ENCODE measurements around the gene DTX1. TPM values are rescaled to one million over a fixed set of nuclear protein-coding genes. Genes with fewer than 3 reads are reported as not detected.

DTX1 gene
- total and polyA plus RNA-seq, 2 of the 8 experiments (the other 6 are each of a cell fraction or from before 2014, with no cell fraction given), result 4.7 to 6.9 TPM

DNA sequence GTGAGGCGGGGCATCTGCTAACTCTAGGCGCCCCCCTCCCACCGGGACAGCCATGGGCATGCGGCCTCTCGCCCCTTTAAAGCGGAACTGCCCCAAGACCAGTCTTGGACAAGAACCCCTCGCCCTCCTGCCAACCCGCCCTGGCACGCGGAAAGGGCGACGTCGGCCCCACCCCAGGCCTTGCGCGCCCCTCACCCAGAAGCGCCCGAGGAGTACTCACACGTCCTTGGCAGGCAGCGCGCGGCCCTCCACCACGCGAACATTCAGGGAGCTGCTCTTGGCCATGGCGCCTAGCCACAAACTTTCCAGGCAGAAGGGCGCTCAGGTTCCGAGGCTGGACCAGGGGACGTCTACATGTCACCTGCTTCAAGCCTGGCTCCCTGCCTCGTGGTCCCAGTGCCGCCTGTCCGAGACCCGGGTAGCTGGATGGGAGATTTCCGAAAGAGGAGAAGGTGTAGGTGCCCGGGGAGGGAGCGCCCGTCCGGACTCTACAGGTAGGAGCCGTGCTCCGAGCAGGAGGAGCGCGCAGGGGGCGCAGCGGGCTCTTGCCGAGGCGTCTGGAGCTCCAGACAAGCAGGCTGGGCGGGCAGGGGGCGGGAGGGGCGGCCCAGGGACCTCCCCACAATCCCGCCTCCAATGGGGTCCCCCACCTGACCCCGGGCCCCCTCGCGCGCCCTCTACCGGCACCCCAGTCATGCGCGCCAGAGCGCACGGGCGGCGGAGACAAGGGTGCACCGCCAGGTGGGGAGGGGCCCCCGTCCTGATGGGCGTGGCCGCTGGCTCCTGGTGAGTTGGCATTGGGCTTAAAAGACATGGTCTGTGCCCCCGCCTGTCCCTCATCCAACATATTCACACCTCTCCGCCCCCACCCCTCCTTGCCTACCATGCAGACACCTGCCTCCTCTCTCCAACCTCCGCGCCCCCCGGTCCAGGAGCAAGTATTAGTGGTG lies 78.9 kb downstream of the DTX1 start, which contains the start of gene RASAL1:
TSS of gene RASAL1 (minus strand) at position 584 of the 950 bp plus-strand sequence. CDS start at position 285, 299 bp downstream.
- no peaks in the 10 kb centered on the region for H3K9me3 ChIP-seq (ENCODE audit: insufficient read depth in 2 of 2, low read depth in 1 of 2, low read length in 1 of 2)
- peak within 1 kb of the TSS; percentile 75 to 84 for H3K4me2 ChIP-seq (ENCODE audit: insufficient read depth in 1 of 2, low read depth in 2 of 2, low read length in 2 of 2)
- H2BK12ac ChIP-seq (ENCODE audit: low read depth, low read length), result peak within 1 kb of the TSS; percentile 81; the same call in 1 of the 2 replicates
- peaks cover 0 to 13% (median 6%) of the 10 kb centered on the region in 4 experiments; a peak in 5 of 7 replicates for H3K27me3 ChIP-seq (replicated peaks in 1 of 4; ENCODE audit: control insufficient read depth in 3 of 4, extremely low read depth in 1 of 4, insufficient read depth in 3 of 4, low read length in 3 of 4)
- 3% methylated on average over 44 of the region's 68 CpGs; no CpG with 5 or more reads in 1 of the 2 experiments for WGBS, 2 experiments (ENCODE audit: extremely low coverage in 1 of 2, insufficient coverage in 1 of 2, insufficient read length in 1 of 2, insufficient replicate concordance in 2 of 2, low coverage in 1 of 2, low lambda C conversion rate in 2 of 2, missing lambda C conversion rate in 1 of 2)
- H3K18ac ChIP-seq (ENCODE audit: extremely low read depth, low read length), result peak within 1 kb of the TSS; percentile 83
- peak within 1 kb of the TSS; percentile 47; the same call in 1 of the 2 replicates for H2AFZ ChIP-seq (ENCODE audit: low read length)
- H4K8ac ChIP-seq (ENCODE audit: extremely low read depth, insufficient read depth, low read length), result peak within 1 kb of the TSS; percentile 46
- no peak within 1 kb of the TSS for H2AK5ac ChIP-seq (ENCODE audit: low read depth, low read length)
- H3K9ac ChIP-seq (replicated peaks in 1 of 4; ENCODE audit: extremely low read depth in 1 of 4, low read depth in 3 of 4, low read length in 3 of 4), result no peak within 1 kb of the TSS
- H3K79me1 ChIP-seq (ENCODE audit: low read depth, low read length), result no peaks in the 10 kb centered on the region
- H3K4me3 ChIP-seq (ENCODE audit: extremely low read depth in 1 of 4, insufficient read depth in 2 of 4, low read depth in 3 of 4, low read length in 4 of 4), result peak within 1 kb of the TSS; percentile 39 to 62 (median 50)
- DNase-seq (ENCODE audit: low read depth in 1 of 2, low spot score in 2 of 2), result peak; percentile 70 to 99
- no peak within 1 kb of the TSS for H4K91ac ChIP-seq (replicated peaks; ENCODE audit: insufficient read length, low read length)
- POLR2A ChIA-PET (ENCODE audit: partially characterized antibody), result interaction anchor here (0.7 to 5.9 kb wide), 6 partner anchors 10 to 98 kb away, joined by 4 to 35 read pairs (median 5); no protein-coding TSS in a partner anchor
- CTCF ChIA-PET (ENCODE audit: partially characterized antibody), result interaction anchor here (0.9 to 7.8 kb wide), 24 partner anchors 9 to 290 kb away, joined by 3 to 67 read pairs (median 6); partner anchors contain the start of gene CFAP73
- no peak for FAIRE-seq
- H3K56ac ChIP-seq (replicated peaks; ENCODE audit: insufficient read length, low read depth, low read length), result peak within 1 kb of the TSS; percentile 5
- no peak within 1 kb of the TSS for H4K5ac ChIP-seq (ENCODE audit: insufficient read length, low read depth, low read length)
- H2BK15ac ChIP-seq (ENCODE audit: low read length), result no peak within 1 kb of the TSS
- no peak within 1 kb of the TSS for H3K4ac ChIP-seq (replicated peaks; ENCODE audit: insufficient read length, low read depth, low read length)
- H3K27ac ChIP-seq (ENCODE audit: low read depth, low read length), result no peak within 1 kb of the TSS
- H3K14ac ChIP-seq (ENCODE audit: insufficient read length), result no peak within 1 kb of the TSS
- peak within 1 kb of the TSS; percentile 52; the same call in 1 of the 2 replicates for H2BK5ac ChIP-seq (ENCODE audit: low read depth, low read length)
- no peaks in the 10 kb centered on the region for H3K79me2 ChIP-seq (ENCODE audit: control insufficient read depth in 1 of 2, insufficient read depth in 2 of 2, low read length in 2 of 2)
- H3K36me3 ChIP-seq (ENCODE audit: control insufficient read depth in 2 of 4, insufficient read depth in 4 of 4, low read length in 3 of 4), result no peaks in the 10 kb centered on the region
- peaks cover 12% of the 10 kb centered on the region; the same call in 1 of the 2 replicates for H3K23me2 ChIP-seq (ENCODE audit: low read depth, low read length)
- H4K20me1 ChIP-seq (replicated peaks in 1 of 2; ENCODE audit: control insufficient read depth in 1 of 2, insufficient read depth in 2 of 2, low read length in 2 of 2), result no peaks in the 10 kb centered on the region
- H2BK20ac ChIP-seq (ENCODE audit: low read length), result no peak within 1 kb of the TSS
- H2BK120ac ChIP-seq (replicated peaks; ENCODE audit: low read depth, low read length), result no peak within 1 kb of the TSS
- H3K23ac ChIP-seq (ENCODE audit: insufficient read length), result no peak within 1 kb of the TSS
- peaks cover 0 to 13% (median 9%) of the 10 kb centered on the region in 4 experiments; a peak in 6 of 7 replicates for H3K4me1 ChIP-seq (replicated peaks in 1 of 4; ENCODE audit: control insufficient read depth in 3 of 4, insufficient read depth in 4 of 4, low read length in 3 of 4)
- TF ChIP-seq ZNF274 (IDR thresholded peaks at IDR 0.05; ENCODE audit: borderline replicate concordance, extremely low read depth, low read length), result no peak
- TF ChIP-seq RXRA (IDR thresholded peaks at IDR 0.05; ENCODE audit: insufficient read depth, low read depth, low read length), result no peak
- no peak for TF ChIP-seq JUN (IDR thresholded peaks at IDR 0.05; ENCODE audit: low read depth, low read length)
- TF ChIP-seq NRF1 (IDR thresholded peaks at IDR 0.05; ENCODE audit: low read depth, low read length), result no peak
- TF ChIP-seq HDAC6 (IDR thresholded peaks at IDR 0.05; ENCODE audit: low read depth, low read length), result no peak
- no peak; a peak in 1 of 4 replicates for TF ChIP-seq SIN3A (conservative IDR thresholded peaks at IDR 0.05 in 1 of 2, IDR thresholded peaks at IDR 0.05 in 1 of 2; ENCODE audit: low read depth in 1 of 2, low read length in 2 of 2)
- TF ChIP-seq SP1 (IDR thresholded peaks at IDR 0.05; ENCODE audit: low read depth, low read length), result no peak
- no peak for TF ChIP-seq BACH1 (IDR thresholded peaks at IDR 0.05; ENCODE audit: low read length)
- peak in 1 of 2 experiments; percentile 39; a peak in 2 of 4 replicates for TF ChIP-seq RAD21 (IDR thresholded peaks at IDR 0.05 in 1 of 2, conservative IDR thresholded peaks at IDR 0.05 in 1 of 2; ENCODE audit: low read depth in 2 of 2, low read length in 2 of 2)
- TF ChIP-seq POLR2A (IDR thresholded peaks at IDR 0.05; ENCODE audit: control extremely low read depth in 1 of 2, low read depth in 2 of 2, low read length in 2 of 2), result 0 out of 3 replicates have a peak, but pooled peaks of 1 of the 2 experiments have one; percentile 25
- no peak for TF ChIP-seq POU5F1 (IDR thresholded peaks at IDR 0.05; ENCODE audit: low read depth, low read length)
